GM23338 (cell line): ENCODE measurements around the gene MAP7D3. TPM values are rescaled to one million over a fixed set of nuclear protein-coding genes. Genes with fewer than 3 reads are reported as not detected.

Experiments used
- ATAC-seq: fragments of 200-7000 bp; cut with Tn5 transposase; 3 replicates; pipeline ENCODE4 v1.9.1; 2020
- DNase-seq: peaks from one replicate; pipeline ENCODE4 v3.0.0-alpha.2; 2015; ENCODE audit warnings: low spot score
- H2AFZ ChIP-seq: fragments of 200-600 bp; sonication (generic); 2 replicates; pipeline ENCODE4 v1.8.0; 2016; ENCODE audit warnings: antibody characterized with exemption, mild to moderate bottlenecking, moderate library complexity
- H3F3A ChIP-seq: fragments of 200-600 bp; sonication (generic); replicated peaks from 2 replicates; pipeline ENCODE4 v1.8.0; 2017; ENCODE audit warnings: antibody characterized with exemption, mixed run types, low read depth
- H3K27ac ChIP-seq: fragments of 200-600 bp; sonication (generic); 2 replicates; pipeline ENCODE4 v1.6.1; 2016; ENCODE audit warnings: low read depth
- H3K27me3 ChIP-seq: fragments of 200-600 bp; sonication (generic); 2 replicates; pipeline ENCODE4 v1.8.0; 2016; ENCODE audit warnings: mild to moderate bottlenecking, mixed run types, moderate library complexity; ENCODE audit not compliant: insufficient read depth
- H3K36me3 ChIP-seq: fragments of 200-600 bp; sonication (generic); 2 replicates; pipeline ENCODE4 v1.8.0; 2016; ENCODE audit warnings: mild to moderate bottlenecking; ENCODE audit not compliant: insufficient read depth
- H3K4me1 ChIP-seq: fragments of 200-600 bp; sonication (generic); 2 replicates; pipeline ENCODE4 v1.8.0; 2016; ENCODE audit warnings: mild to moderate bottlenecking, moderate library complexity; ENCODE audit not compliant: insufficient read depth
- H3K4me2 ChIP-seq: fragments of 200-600 bp; sonication (generic); 2 replicates; pipeline ENCODE4 v1.7.1; 2017; ENCODE audit warnings: mixed run types
- H3K4me3 ChIP-seq: fragments of 200-600 bp; sonication (generic); 2 replicates; pipeline ENCODE4 v1.6.1; 2016; ENCODE audit warnings: mixed run types
- H3K79me2 ChIP-seq: fragments of 200-600 bp; sonication (generic); replicated peaks from 2 replicates; pipeline ENCODE4 v1.8.0; 2017; ENCODE audit warnings: mild to moderate bottlenecking; ENCODE audit not compliant: insufficient read depth
- H3K9me2 ChIP-seq: fragments of 200-600 bp; sonication (generic); 2 replicates; pipeline ENCODE4 v1.8.0; 2017; ENCODE audit not compliant: insufficient read depth
- H4K20me1 ChIP-seq: fragments of 200-600 bp; sonication (generic); replicated peaks from 2 replicates; pipeline ENCODE4 v1.8.0; 2017; ENCODE audit warnings: mild to moderate bottlenecking; ENCODE audit not compliant: insufficient read depth
- H3K27ac Mint-ChIP-seq: 2 replicates; pipeline ENCODE4 v1.8.0; 2020; ENCODE audit warnings: inconsistent platforms, mild to moderate bottlenecking, moderate library complexity, mixed read lengths
- H3K27me3 Mint-ChIP-seq: 3 replicates; pipeline ENCODE4 v1.8.0; 2022; ENCODE audit warnings: low read depth, mild to moderate bottlenecking, moderate library complexity, mixed read lengths, inconsistent platforms; ENCODE audit not compliant: insufficient read depth, poor library complexity
- H3K36me3 Mint-ChIP-seq: 3 replicates; pipeline ENCODE4 v1.8.0; 2021; ENCODE audit warnings: low read depth, mild to moderate bottlenecking, inconsistent platforms, moderate library complexity, mixed read lengths
- H3K4me1 Mint-ChIP-seq: 3 replicates; pipeline ENCODE4 v1.8.0; 2020; ENCODE audit warnings: mild to moderate bottlenecking, inconsistent platforms, mixed read lengths
- H3K4me3 Mint-ChIP-seq: 3 replicates; pipeline ENCODE4 v1.8.0; 2021; ENCODE audit warnings: moderate library complexity, mild to moderate bottlenecking, inconsistent platforms, mixed read lengths
- H3K9me3 Mint-ChIP-seq: 3 replicates; pipeline ENCODE4 v1.8.0; 2020; ENCODE audit warnings: moderate library complexity, mild to moderate bottlenecking, inconsistent platforms, mixed read lengths
- CREB1 ChIP-seq: fragments of 250-450 bp; sonication (Bioruptor Pico); IDR thresholded peaks from 2 replicates; pipeline ENCODE4 v1.5.0; 2020; ENCODE audit warnings: low read depth, mild to moderate bottlenecking, moderate library complexity
- CTCF ChIP-seq, 2 experiments: fragments of 200-600 bp in 1 of 2; sonication (generic) in 1 of 2; conservative IDR thresholded peaks; 2 replicates each; pipeline versions ENCODE4 v1.5.1 to v1.6.1; 2016 to 2017; ENCODE audit warnings: antibody characterized with exemption in 2 of 2, low read depth in 2 of 2, mild to moderate bottlenecking in 2 of 2, moderate library complexity in 1 of 2
- EZH2 ChIP-seq: fragments of 200-600 bp; sonication (generic); IDR thresholded peaks from one replicate; pipeline ENCODE4 v1.8.0; 2017; ENCODE audit warnings: antibody characterized with exemption, mild to moderate bottlenecking, low read depth; ENCODE audit not compliant: unreplicated experiment
- EZH2phosphoT487 ChIP-seq: fragments of 200-600 bp; sonication (generic); IDR thresholded peaks from one replicate; pipeline ENCODE4 v1.8.1; 2018; ENCODE audit warnings: antibody characterized with exemption; ENCODE audit not compliant: unreplicated experiment
- JUNB ChIP-seq: IDR thresholded peaks from one replicate; pipeline ENCODE4 v1.6.1; 2016; ENCODE audit warnings: antibody characterized with exemption; ENCODE audit not compliant: unreplicated experiment
- NANOG ChIP-seq: IDR thresholded peaks from 2 replicates; pipeline ENCODE4 v1.6.1; 2016; ENCODE audit warnings: antibody characterized with exemption, borderline replicate concordance
- STAT1 ChIP-seq: IDR thresholded peaks from one replicate; pipeline ENCODE4 v1.6.1; 2016; ENCODE audit warnings: antibody characterized with exemption; ENCODE audit not compliant: unreplicated experiment
- ZNF114 ChIP-seq: fragments of 250-450 bp; sonication (Bioruptor Pico); IDR thresholded peaks from 2 replicates; pipeline ENCODE4 v1.5.0; 2020; ENCODE audit warnings: mild to moderate bottlenecking, moderate library complexity
- polyA plus RNA-seq: library from polyadenylated mRNA; unstranded; fragments of >200 nt; fragmentation: Nextera tagmentation; extraction: Ambion mirVana; gene quantifications from 2 replicates; pipeline ENCODE4 v1.2.1, GENCODE V29; 2016
- total RNA-seq: library from RNA; depleted of rRNA; stranded (reverse); fragments of >200 nt; shearing (Covaris generic); gene quantifications from 2 replicates; pipeline ENCODE4 v1.2.3, GENCODE V29; 2014
- TF ChIP-seq, protein P1 (sequence below): IDR thresholded peaks from 2 replicates; pipeline ENCODE4 v1.6.1; 2016; ENCODE audit warnings: antibody characterized with exemption
- TF ChIP-seq, protein P2 (sequence below): fragments of 250-450 bp; sonication (Bioruptor Pico); IDR thresholded peaks from 2 replicates; pipeline ENCODE4 v1.5.0; 2020; ENCODE audit warnings: mild to moderate bottlenecking, moderate library complexity

MAP7D3 gene
- total and polyA plus RNA-seq, 2 experiments from 2014 or later, result 14.5 to 33.4 TPM

GRCh38 chrX:136209751-136210150 lies 41.4 kb downstream of the MAP7D3 start:
- Histone ChIP-seq H3K4me2 (no peak overlapping the region), H3K9me2 (no peaks in the 10 kb centered on the region), H2AFZ (no peak overlapping the region), H3K4me1 (peaks cover 3% of the 10 kb centered on the region; the same call in 1 of the 2 replicates), H3F3A (no peaks in the 10 kb centered on the region), H4K20me1 (no peaks in the 10 kb centered on the region), H3K79me2 (no peaks in the 10 kb centered on the region), H3K36me3 (no peaks in the 10 kb centered on the region), H3K27ac (no peak overlapping the region), H3K27me3 (no peaks in the 10 kb centered on the region), H3K4me3 (no peak overlapping the region)
- no peak overlapping the region for H3K27ac Mint-ChIP-seq
- TF ChIP-seq ZNF114 (no peak), CREB1 (CRISPR knock-in tag) (no peak), CTCF (conservative IDR thresholded peaks at IDR 0.05; ENCODE audit: low read depth in 2 of 2) (no peak), NANOG (no peak), EZH2 (no peak), EZH2phosphoT487 (no peak), JUNB (no peak), STAT1 (no peak)
- TF ChIP-seq, protein P1, sequence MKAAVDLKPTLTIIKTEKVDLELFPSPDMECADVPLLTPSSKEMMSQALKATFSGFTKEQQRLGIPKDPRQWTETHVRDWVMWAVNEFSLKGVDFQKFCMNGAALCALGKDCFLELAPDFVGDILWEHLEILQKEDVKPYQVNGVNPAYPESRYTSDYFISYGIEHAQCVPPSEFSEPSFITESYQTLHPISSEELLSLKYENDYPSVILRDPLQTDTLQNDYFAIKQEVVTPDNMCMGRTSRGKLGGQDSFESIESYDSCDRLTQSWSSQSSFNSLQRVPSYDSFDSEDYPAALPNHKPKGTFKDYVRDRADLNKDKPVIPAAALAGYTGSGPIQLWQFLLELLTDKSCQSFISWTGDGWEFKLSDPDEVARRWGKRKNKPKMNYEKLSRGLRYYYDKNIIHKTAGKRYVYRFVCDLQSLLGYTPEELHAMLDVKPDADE, result no peak
- TF ChIP-seq, protein P2, sequence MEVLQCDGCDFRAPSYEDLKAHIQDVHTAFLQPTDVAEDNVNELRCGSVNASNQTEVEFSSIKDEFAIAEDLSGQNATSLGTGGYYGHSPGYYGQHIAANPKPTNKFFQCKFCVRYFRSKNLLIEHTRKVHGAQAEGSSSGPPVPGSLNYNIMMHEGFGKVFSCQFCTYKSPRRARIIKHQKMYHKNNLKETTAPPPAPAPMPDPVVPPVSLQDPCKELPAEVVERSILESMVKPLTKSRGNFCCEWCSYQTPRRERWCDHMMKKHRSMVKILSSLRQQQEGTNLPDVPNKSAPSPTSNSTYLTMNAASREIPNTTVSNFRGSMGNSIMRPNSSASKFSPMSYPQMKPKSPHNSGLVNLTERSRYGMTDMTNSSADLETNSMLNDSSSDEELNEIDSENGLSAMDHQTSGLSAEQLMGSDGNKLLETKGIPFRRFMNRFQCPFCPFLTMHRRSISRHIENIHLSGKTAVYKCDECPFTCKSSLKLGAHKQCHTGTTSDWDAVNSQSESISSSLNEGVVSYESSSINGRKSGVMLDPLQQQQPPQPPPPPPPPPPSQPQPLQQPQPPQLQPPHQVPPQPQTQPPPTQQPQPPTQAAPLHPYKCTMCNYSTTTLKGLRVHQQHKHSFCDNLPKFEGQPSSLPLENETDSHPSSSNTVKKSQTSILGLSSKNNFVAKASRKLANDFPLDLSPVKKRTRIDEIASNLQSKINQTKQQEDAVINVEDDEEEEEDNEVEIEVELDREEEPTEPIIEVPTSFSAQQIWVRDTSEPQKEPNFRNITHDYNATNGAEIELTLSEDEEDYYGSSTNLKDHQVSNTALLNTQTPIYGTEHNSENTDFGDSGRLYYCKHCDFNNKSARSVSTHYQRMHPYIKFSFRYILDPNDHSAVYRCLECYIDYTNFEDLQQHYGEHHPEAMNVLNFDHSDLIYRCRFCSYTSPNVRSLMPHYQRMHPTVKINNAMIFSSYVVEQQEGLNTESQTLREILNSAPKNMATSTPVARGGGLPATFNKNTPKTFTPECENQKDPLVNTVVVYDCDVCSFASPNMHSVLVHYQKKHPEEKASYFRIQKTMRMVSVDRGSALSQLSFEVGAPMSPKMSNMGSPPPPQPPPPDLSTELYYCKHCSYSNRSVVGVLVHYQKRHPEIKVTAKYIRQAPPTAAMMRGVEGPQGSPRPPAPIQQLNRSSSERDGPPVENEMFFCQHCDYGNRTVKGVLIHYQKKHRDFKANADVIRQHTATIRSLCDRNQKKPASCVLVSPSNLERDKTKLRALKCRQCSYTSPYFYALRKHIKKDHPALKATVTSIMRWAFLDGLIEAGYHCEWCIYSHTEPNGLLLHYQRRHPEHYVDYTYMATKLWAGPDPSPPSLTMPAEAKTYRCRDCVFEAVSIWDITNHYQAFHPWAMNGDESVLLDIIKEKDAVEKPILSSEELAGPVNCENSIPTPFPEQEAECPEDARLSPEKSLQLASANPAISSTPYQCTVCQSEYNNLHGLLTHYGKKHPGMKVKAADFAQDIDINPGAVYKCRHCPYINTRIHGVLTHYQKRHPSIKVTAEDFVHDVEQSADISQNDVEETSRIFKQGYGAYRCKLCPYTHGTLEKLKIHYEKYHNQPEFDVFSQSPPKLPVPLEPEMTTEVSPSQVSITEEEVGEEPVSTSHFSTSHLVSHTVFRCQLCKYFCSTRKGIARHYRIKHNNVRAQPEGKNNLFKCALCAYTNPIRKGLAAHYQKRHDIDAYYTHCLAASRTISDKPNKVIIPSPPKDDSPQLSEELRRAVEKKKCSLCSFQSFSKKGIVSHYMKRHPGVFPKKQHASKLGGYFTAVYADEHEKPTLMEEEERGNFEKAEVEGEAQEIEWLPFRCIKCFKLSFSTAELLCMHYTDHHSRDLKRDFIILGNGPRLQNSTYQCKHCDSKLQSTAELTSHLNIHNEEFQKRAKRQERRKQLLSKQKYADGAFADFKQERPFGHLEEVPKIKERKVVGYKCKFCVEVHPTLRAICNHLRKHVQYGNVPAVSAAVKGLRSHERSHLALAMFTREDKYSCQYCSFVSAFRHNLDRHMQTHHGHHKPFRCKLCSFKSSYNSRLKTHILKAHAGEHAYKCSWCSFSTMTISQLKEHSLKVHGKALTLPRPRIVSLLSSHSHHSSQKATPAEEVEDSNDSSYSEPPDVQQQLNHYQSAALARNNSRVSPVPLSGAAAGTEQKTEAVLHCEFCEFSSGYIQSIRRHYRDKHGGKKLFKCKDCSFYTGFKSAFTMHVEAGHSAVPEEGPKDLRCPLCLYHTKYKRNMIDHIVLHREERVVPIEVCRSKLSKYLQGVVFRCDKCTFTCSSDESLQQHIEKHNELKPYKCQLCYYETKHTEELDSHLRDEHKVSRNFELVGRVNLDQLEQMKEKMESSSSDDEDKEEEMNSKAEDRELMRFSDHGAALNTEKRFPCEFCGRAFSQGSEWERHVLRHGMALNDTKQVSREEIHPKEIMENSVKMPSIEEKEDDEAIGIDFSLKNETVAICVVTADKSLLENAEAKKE (CRISPR knock-in tag), result no peak
- peaks cover 1% of the 10 kb centered on the region for H3K27me3 Mint-ChIP-seq
- no peaks in the 10 kb centered on the region for H3K9me3 Mint-ChIP-seq
- DNase-seq (no peak), ATAC-seq (no peak)
- H3K4me3 Mint-ChIP-seq, result no peak overlapping the region
- no peaks in the 10 kb centered on the region; the same call in 1 of the 3 replicates for H3K36me3 Mint-ChIP-seq
- peaks cover 15% of the 10 kb centered on the region; the same call in 2 of the 3 replicates for H3K4me1 Mint-ChIP-seq
